WTC11 (cell line): ENCODE measurements around the gene PDHB. TPM values are rescaled to one million over a fixed set of nuclear protein-coding genes. Genes with fewer than 3 reads are reported as not detected.
A peak's percentile ranks its signal among the peaks of the same experiment; 100 is the strongest.

ENCODE experiments used
- ATAC-seq: fragments of 200-7000 bp; cut with Tn5 transposase; 2 replicates; pipeline ENCODE4 v1.10.0; 2021; ENCODE audit warnings: mild to moderate bottlenecking, moderate library complexity
- CTCF ChIA-PET: fragments of 300-600 bp; sonication (Branson Sonifier 250); formaldehyde crosslinking; loops from one replicate; lab custom pipeline; 2021; ENCODE audit warnings: antibody characterized with exemption; lab: Charles Lee
- POLR2A ChIA-PET: fragments of 350-600 bp; sonication (Branson Sonifier 250); formaldehyde crosslinking; loops from one replicate; lab custom pipeline; 2021; ENCODE audit warnings: antibody characterized with exemption; lab: Charles Lee
- DNase-seq: peaks from one replicate; pipeline ENCODE4 v3.0.0; 2021; ENCODE audit warnings: low spot score
- H3K27ac Mint-ChIP-seq: 2 replicates; pipeline ENCODE4 v1.8.0; 2021; ENCODE audit warnings: mixed read lengths
- H3K27me3 Mint-ChIP-seq: 2 replicates; pipeline ENCODE4 v1.8.0; 2021; ENCODE audit warnings: low read depth, mild to moderate bottlenecking, moderate library complexity, mixed read lengths
- H3K36me3 Mint-ChIP-seq: 2 replicates; pipeline ENCODE4 v1.8.0; 2021; ENCODE audit warnings: mixed read lengths
- H3K4me1 Mint-ChIP-seq: 2 replicates; pipeline ENCODE4 v1.8.0; 2022; ENCODE audit warnings: mixed read lengths
- H3K4me3 Mint-ChIP-seq: 2 replicates; pipeline ENCODE4 v1.8.0; 2021; ENCODE audit warnings: mild to moderate bottlenecking, moderate library complexity, mixed read lengths
- H3K9me3 Mint-ChIP-seq: 2 replicates; pipeline ENCODE4 v1.8.0; 2021; ENCODE audit warnings: mixed read lengths
- FOXP1 ChIP-seq: sonication (generic); formaldehyde crosslinking; IDR thresholded peaks from 2 replicates; pipeline ENCODE4 v1.8.0; 2022; ENCODE audit warnings: missing genetic modification reagents, mild to moderate bottlenecking, moderate library complexity, borderline replicate concordance
- GABPB1 ChIP-seq: sonication (generic); formaldehyde crosslinking; IDR thresholded peaks from 2 replicates; pipeline ENCODE4 v1.8.1; 2023; ENCODE audit warnings: mild to moderate bottlenecking, missing genetic modification reagents
- IRF2 ChIP-seq: sonication (generic); formaldehyde crosslinking; IDR thresholded peaks from 2 replicates; pipeline ENCODE4 v1.8.0; 2022; ENCODE audit warnings: low read depth, missing genetic modification reagents, borderline replicate concordance
- JAZF1 ChIP-seq: fragments of 250-450 bp; sonication (Bioruptor Pico); IDR thresholded peaks from 2 replicates; pipeline ENCODE4 v1.9.0; 2021; ENCODE audit warnings: moderate library complexity, mild to moderate bottlenecking, inconsistent platforms
- KAT7 ChIP-seq: sonication (generic); formaldehyde crosslinking; IDR thresholded peaks from 2 replicates; pipeline ENCODE4 v1.8.1; 2023; ENCODE audit warnings: missing genetic modification reagents, mild to moderate bottlenecking, borderline replicate concordance
- RORB ChIP-seq: fragments of 250-450 bp; sonication (Bioruptor Pico); IDR thresholded peaks from 2 replicates; pipeline ENCODE4 v1.9.0; 2021; ENCODE audit warnings: mild to moderate bottlenecking
- TEAD1 ChIP-seq: sonication (generic); formaldehyde crosslinking; IDR thresholded peaks from 2 replicates; pipeline ENCODE4 v1.8.0; 2022; ENCODE audit warnings: mild to moderate bottlenecking, missing genetic modification reagents
- TEAD4 ChIP-seq: sonication (generic); formaldehyde crosslinking; IDR thresholded peaks from 2 replicates; pipeline ENCODE4 v1.8.0; 2022; ENCODE audit warnings: mild to moderate bottlenecking, missing genetic modification reagents
- ZNF121 ChIP-seq: sonication (generic); formaldehyde crosslinking; IDR thresholded peaks from 2 replicates; pipeline ENCODE4 v1.8.0; 2023; ENCODE audit warnings: missing genetic modification reagents
- ZNF232 ChIP-seq: sonication (generic); formaldehyde crosslinking; IDR thresholded peaks from 2 replicates; pipeline ENCODE4 v1.8.0; 2022; ENCODE audit warnings: mild to moderate bottlenecking, missing genetic modification reagents
- ZNF416 ChIP-seq: fragments of 250-450 bp; sonication (Bioruptor Pico); IDR thresholded peaks from 2 replicates; pipeline ENCODE4 v1.9.0; 2021; ENCODE audit warnings: mild to moderate bottlenecking, inconsistent platforms
- total RNA-seq: library from RNA; stranded (reverse); gene quantifications from 3 replicates; pipeline ENCODE4 v1.2.3, GENCODE V29; 2021
- TF ChIP-seq, protein P1 (sequence below): sonication (generic); formaldehyde crosslinking; IDR thresholded peaks from 2 replicates; pipeline ENCODE4 v1.8.1; 2023; ENCODE audit warnings: mild to moderate bottlenecking, missing genetic modification reagents
- TF ChIP-seq, protein P2 (sequence below): sonication (generic); formaldehyde crosslinking; IDR thresholded peaks from 2 replicates; pipeline ENCODE4 v1.8.0; 2023; ENCODE audit warnings: mild to moderate bottlenecking, missing genetic modification reagents
- TF ChIP-seq, protein P3 (sequence below): sonication (generic); formaldehyde crosslinking; IDR thresholded peaks from 2 replicates; pipeline ENCODE4 v1.8.0; 2022; ENCODE audit warnings: mild to moderate bottlenecking, missing genetic modification reagents
- TF ChIP-seq, protein P4 (sequence below): sonication (generic); formaldehyde crosslinking; IDR thresholded peaks from 2 replicates; pipeline ENCODE4 v1.8.1; 2022; ENCODE audit warnings: missing genetic modification reagents, borderline replicate concordance
- TF ChIP-seq, protein P5 (sequence below): sonication (generic); formaldehyde crosslinking; IDR thresholded peaks from 2 replicates; pipeline ENCODE4 v1.8.0; 2022; ENCODE audit warnings: mild to moderate bottlenecking, missing genetic modification reagents
- TF ChIP-seq, protein P6 (sequence below): sonication (generic); formaldehyde crosslinking; IDR thresholded peaks from 2 replicates; pipeline ENCODE4 v1.8.1; 2022; ENCODE audit warnings: low read depth, mild to moderate bottlenecking, moderate library complexity, missing genetic modification reagents, borderline replicate concordance

PDHB gene
- total RNA-seq, 1 experiment from 2014 or later = 131 TPM

DNA sequence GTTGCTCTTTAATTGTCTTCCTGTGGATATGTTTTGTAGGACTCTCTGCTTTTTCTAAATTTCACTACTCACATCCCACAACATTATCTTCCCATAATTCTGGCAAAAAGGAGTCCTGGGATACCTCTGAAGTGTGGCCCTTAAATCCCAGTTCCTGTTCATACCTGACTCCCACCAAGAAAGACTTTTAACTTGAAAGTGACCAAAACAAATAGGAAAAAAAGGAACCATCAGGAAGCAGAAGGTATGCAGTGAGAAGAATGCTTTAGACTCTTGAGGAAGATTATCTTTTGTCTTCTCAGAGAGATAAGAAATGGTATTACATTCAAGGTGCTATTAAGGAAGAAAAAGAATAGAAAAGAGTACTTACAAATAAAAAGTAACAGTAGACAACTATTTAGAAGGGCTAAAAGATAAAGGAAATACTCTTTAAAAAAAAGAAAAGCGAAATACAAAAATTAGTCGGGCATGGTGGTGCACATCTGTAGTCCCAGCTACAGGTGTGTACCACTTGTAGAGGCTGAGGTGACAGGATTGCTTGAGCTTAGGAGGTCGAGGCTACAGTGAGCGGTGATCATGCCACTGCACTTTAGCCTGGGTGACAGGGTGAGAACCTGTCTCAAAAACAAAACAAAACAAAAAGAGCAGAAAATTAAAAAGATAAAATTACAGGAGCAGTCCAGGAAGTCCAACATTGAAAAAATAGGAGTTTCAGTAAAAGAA lies 54.1 kb downstream of the PDHB start (continued):
- no peak for TF ChIP-seq KAT7 (CRISPR knock-in tag)
- TF ChIP-seq, protein P1, sequence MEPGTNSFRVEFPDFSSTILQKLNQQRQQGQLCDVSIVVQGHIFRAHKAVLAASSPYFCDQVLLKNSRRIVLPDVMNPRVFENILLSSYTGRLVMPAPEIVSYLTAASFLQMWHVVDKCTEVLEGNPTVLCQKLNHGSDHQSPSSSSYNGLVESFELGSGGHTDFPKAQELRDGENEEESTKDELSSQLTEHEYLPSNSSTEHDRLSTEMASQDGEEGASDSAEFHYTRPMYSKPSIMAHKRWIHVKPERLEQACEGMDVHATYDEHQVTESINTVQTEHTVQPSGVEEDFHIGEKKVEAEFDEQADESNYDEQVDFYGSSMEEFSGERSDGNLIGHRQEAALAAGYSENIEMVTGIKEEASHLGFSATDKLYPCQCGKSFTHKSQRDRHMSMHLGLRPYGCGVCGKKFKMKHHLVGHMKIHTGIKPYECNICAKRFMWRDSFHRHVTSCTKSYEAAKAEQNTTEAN (CRISPR knock-in tag) = no peak
- TF ChIP-seq RORB (CRISPR knock-in tag) = no peak
- TF ChIP-seq, protein P2, sequence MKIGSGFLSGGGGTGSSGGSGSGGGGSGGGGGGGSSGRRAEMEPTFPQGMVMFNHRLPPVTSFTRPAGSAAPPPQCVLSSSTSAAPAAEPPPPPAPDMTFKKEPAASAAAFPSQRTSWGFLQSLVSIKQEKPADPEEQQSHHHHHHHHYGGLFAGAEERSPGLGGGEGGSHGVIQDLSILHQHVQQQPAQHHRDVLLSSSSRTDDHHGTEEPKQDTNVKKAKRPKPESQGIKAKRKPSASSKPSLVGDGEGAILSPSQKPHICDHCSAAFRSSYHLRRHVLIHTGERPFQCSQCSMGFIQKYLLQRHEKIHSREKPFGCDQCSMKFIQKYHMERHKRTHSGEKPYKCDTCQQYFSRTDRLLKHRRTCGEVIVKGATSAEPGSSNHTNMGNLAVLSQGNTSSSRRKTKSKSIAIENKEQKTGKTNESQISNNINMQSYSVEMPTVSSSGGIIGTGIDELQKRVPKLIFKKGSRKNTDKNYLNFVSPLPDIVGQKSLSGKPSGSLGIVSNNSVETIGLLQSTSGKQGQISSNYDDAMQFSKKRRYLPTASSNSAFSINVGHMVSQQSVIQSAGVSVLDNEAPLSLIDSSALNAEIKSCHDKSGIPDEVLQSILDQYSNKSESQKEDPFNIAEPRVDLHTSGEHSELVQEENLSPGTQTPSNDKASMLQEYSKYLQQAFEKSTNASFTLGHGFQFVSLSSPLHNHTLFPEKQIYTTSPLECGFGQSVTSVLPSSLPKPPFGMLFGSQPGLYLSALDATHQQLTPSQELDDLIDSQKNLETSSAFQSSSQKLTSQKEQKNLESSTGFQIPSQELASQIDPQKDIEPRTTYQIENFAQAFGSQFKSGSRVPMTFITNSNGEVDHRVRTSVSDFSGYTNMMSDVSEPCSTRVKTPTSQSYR (CRISPR knock-in tag) = no peak
- no peak for TF ChIP-seq TEAD4
- TF ChIP-seq, protein P3, sequence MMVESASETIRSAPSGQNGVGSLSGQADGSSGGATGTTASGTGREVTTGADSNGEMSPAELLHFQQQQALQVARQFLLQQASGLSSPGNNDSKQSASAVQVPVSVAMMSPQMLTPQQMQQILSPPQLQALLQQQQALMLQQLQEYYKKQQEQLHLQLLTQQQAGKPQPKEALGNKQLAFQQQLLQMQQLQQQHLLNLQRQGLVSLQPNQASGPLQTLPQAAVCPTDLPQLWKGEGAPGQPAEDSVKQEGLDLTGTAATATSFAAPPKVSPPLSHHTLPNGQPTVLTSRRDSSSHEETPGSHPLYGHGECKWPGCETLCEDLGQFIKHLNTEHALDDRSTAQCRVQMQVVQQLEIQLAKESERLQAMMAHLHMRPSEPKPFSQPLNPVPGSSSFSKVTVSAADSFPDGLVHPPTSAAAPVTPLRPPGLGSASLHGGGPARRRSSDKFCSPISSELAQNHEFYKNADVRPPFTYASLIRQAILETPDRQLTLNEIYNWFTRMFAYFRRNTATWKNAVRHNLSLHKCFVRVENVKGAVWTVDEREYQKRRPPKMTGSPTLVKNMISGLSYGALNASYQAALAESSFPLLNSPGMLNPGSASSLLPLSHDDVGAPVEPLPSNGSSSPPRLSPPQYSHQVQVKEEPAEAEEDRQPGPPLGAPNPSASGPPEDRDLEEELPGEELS = no peak

DNA sequence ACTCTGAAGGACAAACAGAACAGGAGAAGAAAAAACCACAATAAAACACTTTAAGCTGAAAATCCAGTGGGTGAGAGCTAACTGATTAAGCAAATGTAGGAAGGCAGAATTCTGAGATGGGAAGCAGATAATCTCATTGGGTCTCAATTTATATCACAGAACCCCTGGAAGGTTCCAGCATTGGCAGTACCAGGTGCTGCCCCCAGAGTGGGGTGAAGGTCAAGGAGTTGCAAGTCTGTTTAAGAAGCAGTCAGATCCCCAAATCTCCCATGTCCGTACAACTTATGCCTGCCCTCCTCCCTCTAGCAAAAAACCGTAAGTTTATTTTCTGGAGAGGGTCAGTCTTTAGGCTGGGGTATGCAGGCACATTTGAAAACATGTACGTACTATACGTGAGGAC lies 55.9 kb downstream of the PDHB start:
- Mint-ChIP-seq H3K27me3 (no peaks in the 10 kb centered on the region), H3K9me3 (no peaks in the 10 kb centered on the region), H3K27ac (no peak overlapping the region), H3K36me3 (no peaks in the 10 kb centered on the region), H3K4me1 (peaks cover 11% of the 10 kb centered on the region), H3K4me3 (no peak overlapping the region)
- ATAC-seq (peak; percentile 48; the same call in 1 of the 2 replicates), DNase-seq (no peak)
- TF ChIP-seq ZNF416 (CRISPR knock-in tag) (no peak), ZNF232 (CRISPR knock-in tag) (no peak), GABPB1 (no peak), ZNF121 (no peak), JAZF1 (no peak), IRF2 (no peak), TEAD1 (no peak), FOXP1 (no peak)
- TF ChIP-seq, protein P4, sequence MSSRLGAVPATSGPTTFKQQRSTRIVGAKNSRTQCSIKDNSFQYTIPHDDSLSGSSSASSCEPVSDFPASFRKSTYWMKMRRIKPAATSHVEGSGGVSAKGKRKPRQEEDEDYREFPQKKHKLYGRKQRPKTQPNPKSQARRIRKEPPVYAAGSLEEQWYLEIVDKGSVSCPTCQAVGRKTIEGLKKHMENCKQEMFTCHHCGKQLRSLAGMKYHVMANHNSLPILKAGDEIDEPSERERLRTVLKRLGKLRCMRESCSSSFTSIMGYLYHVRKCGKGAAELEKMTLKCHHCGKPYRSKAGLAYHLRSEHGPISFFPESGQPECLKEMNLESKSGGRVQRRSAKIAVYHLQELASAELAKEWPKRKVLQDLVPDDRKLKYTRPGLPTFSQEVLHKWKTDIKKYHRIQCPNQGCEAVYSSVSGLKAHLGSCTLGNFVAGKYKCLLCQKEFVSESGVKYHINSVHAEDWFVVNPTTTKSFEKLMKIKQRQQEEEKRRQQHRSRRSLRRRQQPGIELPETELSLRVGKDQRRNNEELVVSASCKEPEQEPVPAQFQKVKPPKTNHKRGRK (CRISPR knock-in tag) = no peak
- TF ChIP-seq, protein P5, sequence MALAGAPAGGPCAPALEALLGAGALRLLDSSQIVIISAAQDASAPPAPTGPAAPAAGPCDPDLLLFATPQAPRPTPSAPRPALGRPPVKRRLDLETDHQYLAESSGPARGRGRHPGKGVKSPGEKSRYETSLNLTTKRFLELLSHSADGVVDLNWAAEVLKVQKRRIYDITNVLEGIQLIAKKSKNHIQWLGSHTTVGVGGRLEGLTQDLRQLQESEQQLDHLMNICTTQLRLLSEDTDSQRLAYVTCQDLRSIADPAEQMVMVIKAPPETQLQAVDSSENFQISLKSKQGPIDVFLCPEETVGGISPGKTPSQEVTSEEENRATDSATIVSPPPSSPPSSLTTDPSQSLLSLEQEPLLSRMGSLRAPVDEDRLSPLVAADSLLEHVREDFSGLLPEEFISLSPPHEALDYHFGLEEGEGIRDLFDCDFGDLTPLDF (CRISPR knock-in tag) = no peak
- TF ChIP-seq, protein P1 (CRISPR knock-in tag) = no peak
- TF ChIP-seq, protein P6, sequence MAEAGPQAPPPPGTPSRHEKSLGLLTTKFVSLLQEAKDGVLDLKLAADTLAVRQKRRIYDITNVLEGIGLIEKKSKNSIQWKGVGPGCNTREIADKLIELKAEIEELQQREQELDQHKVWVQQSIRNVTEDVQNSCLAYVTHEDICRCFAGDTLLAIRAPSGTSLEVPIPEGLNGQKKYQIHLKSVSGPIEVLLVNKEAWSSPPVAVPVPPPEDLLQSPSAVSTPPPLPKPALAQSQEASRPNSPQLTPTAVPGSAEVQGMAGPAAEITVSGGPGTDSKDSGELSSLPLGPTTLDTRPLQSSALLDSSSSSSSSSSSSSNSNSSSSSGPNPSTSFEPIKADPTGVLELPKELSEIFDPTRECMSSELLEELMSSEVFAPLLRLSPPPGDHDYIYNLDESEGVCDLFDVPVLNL (CRISPR knock-in tag) = no peak
- CTCF ChIA-PET = interaction anchor here (0.7 to 1.2 kb wide), 4 partner anchors 35 to 253 kb away, joined by 3 to 5 read pairs (median 3); partner anchors contain the start of genes HTD2 and RPP14
- POLR2A ChIA-PET = no interaction called here
